CD4-positive, alpha-beta T cell treated with Interleukin-17A for 1 hour (primary cell): ENCODE measurements around the gene MND1.

Experiments used
- DNase-seq: peaks from one replicate; pipeline ENCODE4 v3.0.0-alpha.2; 2020

Gene MND1

DNA sequence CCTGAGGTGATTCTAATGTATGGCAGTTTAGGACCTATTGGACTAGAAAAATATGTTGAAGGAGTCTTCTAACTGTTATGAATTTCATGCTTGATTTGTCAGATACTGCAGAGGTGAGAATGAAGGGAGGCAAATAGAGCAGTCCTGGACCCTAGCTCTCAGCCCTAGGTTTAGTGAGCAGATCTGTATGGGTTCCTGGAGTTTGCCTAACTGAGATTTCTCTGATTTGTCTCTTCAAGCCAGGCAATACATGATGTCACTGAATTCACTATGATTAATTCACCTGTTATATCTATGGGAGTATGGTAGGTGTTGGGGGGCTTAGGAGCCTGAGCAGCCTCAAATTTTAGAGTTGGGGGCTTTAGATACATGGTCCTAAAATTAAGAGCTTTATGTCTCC, 2.6 kb downstream of the MND1 start:
- DNase-seq = no peak

DNA sequence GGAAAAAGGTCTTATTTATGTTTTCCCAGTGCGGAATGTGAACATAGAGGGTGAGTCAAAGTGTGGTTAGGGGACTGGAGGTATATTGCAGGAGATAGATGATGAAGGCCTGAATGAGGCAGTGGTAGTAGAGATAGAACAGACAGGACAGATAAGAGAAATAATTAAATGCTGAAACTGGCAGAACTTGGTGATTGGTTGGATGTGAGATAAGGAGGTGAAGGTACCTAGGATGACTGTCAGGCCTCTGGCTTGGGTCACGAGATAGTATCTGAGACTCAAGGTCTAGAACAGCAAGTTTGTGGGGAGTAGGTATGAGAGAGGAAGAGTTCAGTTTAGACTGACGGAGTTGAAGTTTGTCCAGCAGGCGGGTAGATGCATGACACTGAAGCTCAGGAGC, 3.5 kb downstream of the MND1 start:
- DNase-seq = no peak

DNA sequence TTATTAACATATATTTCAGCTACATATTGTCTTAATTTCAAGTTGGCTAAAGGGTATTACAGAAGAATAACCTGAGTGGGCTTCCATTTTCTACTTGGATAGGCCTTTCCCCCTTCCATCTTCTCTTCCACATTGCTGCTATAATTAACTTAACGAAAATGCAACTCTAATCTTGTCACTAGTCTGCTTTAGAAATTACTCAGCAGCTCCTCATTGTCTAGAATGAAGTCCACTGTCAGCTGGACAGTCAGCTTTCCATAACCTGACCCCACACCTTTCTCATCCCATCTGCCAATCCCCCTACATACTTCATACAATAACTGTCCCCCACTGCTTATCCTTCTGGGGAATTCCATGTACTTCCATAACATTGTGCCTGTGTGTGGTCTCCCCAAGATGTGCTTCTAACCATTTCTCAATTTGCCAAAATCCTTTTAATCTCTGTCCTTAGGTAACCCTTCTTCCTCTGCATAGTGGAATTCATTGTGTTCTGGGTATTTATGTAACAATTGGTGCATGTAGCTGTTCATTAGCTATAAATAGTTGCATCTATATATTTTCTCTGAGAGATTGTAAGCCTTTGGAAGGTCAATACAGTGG, 4.8 kb downstream of the MND1 start:
- no peak for DNase-seq

DNA sequence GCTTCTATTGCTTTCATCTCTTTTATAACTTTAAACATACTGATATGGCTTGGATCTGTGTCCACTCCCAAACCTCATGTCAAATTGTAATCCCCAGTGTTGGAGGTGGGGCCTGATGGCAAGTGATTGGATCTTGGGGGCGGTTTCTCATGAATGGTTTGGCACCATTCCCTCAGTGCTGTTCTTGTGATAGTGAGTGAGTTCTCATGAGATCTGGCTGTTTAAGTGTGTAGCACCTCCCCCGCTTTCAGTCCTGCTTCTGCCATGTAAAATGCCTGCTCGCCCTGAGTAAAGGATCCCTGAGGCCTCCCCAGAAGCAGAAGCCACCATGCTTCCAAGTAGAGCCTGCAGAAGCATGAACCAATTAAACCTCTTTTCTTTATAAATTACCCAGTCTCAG, 17.7 kb downstream of the MND1 start:
- no peak for DNase-seq

DNA sequence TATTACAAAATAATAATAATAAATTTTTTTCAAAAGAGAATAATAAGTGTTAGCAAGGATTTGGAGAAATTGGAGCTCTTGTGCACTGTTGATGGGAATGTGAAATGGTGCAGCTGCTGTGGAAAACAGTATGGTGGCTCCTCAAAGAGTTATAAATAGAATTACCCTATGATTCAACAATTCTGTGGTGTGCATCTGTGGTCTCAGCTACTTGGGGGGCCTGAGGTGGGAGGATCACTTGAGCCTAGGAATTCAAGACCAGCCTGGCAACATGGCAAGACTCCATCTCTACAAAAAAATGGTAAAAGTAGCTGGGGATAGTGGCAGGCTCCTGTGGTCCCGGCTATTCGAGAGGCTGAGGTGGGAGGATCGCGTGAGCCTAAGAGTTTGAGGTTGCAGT, 19.6 kb downstream of the MND1 start:
- DNase-seq = no peak

DNA sequence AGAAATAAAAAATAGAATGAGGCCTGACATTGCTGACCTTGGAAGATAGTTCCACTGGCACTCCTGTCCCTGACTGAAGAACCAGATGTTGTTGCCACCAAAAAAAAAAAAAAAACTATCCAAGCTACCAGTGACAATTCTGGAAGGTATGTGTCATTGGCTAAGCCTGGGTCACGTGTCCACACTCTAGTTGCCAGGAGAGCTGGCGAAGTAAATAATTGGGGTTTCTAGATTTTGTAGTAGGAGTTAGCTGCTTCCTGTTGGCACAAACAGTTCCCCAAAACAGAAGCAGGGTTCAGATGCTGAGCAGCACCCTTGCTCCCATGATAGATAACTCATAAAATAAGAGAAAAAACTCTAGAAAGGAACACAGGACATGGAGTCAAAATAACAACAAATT, 20.5 kb downstream of the MND1 start:
- DNase-seq = no peak

DNA sequence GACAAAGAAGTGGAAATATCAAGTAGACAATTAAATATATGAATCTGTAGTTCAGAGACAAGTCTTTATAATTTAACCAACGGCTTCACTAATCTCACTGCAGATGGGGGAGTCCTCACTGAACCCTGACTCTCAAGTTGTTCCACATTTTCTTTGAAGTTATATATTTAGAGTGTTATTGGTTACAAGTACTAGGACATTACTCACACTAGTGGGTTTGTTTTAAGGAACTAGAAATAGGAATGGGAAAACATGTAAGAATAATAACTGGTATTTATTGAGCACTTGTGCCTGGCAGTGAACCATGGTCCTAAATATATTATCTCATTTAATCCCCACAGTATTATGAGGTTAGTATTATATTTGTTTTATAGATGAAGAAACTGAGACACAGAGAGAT, 22.0 kb downstream of the MND1 start:
- DNase-seq = no peak

DNA sequence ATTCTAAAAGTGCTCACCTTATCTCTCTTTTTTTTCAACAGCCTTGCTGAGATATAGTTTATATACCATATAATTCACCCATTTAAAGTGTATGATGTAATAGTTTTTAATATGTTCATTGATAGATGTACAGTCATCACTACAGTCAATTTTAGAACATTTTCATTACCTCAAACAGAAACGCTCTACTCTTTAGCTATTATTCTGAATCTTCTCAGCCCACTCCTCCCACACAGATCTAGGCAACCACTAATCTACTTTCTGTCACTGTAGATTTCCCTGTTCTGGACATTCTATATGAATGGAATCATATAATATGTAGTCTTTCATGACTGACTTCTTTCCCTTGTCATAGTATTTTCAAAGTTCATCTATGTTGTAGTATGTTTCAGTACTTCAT, 22.6 kb downstream of the MND1 start:
- no peak for DNase-seq

DNA sequence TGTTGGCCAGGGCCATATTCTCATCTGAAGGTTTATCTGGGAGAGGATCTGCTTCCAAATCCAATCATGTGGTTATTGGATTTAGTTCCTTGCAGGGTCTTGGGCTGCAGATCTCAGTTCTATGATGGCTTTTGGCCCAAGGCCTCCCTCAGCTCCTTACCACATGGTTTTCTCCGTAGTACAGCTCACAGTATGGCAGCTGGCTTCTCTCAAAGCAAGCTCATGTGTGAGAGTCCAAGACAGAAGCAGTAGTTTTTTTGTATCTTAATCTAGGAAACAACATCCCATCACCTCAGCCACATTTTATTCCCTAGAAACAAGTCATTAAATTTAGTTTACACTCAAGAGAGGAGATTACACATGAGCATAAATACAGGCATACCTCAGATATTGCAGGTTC, 24.5 kb downstream of the MND1 start:
- no peak for DNase-seq

DNA sequence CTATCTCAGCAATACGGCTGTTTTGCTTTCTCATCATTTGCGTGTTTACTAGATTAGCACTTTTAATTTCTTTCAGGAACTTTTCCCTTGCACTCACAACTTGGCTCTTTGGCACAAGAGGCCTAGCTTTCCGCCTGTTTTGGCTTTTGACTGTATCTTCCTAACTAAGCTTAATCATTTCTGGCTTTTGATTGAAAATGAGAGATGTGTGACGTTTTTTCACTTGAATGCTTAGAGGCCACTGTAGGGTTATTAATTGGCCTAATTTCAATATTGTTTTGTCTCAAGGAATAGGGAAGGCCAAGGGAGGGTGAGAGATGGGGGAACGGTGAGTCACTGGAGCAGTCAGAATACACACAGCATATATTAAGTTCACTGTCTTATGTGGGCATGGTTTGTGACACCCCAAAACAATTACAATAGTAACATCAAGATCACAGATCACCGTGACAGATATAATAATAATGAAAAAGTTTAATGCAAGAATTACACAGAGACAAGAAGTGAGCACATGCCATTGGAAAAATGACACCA, 27.3 kb downstream of the MND1 start:
- DNase-seq = no peak

DNA sequence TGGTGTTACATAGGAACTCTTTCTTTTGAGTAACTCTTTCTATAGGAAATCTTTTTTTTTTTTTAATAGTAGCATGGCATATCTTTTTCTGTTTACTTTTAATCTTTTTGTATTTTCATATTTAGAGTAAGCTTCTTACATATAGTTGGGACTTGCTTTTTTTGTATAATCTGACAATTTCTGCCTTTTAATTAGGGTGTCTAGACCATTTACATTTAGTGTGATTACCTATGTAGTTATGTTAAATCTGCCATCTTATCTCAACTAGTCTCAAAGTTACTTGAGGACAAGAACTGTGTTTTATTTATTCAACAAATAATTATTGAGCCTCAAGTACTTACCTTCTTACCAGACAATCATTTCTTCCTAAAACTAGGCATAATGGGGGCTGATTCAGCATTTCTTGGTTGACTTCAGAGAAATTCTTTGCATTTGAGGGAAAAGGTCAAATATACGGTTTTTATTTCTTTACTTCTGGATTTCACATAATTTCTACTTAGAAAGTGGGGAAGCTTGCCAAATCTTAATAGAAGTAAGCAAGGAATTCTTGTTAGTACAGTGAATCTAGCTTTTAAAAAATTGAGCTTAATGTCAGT, 28.6 kb downstream of the MND1 start:
- DNase-seq = no peak

DNA sequence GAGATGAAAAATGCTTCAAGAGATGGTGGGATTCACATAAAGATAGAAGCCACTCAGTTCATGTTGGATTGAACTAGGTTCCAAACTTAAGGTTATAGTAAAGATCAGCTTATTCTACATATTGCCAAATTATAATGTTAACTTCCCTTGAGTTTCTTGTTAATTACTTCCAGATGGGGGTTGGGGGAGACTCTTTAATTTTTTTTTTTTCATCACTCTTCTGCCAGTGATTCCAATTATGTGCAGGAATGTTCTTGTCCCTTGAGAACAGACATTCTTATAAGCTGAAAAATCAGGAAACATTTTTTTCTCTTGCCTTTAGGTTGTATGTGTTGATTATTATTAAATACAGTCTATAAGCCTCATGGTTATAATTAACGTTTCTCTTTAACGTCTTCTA, 30.0 kb downstream of the MND1 start:
- DNase-seq = no peak

DNA sequence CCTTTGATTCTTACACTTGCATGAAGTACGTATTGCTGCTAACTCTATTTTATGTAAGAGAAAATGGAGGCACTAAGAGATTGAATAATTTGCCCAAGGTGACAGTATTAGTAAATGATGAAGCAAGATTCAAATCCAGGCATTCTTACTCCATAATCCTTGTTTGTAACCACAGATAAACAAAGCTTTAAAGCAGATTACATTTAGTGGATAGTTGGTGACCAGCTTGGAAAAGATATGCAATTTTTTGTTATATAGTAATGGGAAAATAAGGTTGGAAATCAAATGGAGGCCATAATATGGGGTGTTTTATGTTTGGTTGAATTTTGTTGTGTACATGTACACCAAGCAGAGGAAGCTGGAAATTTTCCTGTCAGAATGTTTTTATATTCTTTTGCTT, 30.8 kb downstream of the MND1 start:
- DNase-seq = no peak

DNA sequence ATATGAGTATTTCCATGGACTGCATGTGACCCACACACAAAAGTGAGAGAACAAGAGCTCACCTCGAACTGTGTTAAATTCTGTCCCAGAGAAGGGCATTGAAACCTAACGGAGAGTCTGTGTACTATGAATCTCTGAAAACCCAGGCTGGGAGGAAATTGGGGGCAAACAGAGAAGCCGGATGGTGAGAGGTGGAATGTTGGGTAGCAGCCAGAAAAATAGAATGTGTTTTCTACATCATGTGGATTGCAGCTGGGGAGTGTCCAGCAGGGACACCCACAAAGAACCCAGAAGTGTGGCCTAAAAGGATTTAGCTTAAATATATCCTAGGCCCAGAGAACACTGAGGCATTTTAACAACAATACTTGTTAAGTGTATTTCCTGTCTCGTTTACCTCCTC, 38.6 kb downstream of the MND1 start:
- no peak for DNase-seq

DNA sequence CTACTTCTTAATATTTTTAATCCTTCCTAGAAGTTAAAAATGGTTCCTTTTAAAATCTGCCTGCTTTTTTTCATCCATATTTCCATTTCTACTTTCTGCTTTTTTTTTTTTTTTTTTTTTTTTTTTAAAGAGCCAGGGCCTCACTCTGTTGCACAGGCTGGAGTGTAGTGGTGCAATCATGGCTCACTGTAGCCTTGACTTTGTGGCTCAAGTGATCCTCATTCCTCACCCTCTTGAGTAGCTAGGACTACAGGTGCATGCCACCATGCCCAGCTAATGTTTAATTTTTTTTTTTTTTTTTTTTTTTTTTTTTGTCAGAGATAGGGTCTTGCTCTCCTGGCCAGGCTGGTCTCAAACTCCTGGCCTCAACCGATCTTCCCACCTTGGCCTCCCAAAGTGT, 39.7 kb downstream of the MND1 start:
- DNase-seq = no peak

DNA sequence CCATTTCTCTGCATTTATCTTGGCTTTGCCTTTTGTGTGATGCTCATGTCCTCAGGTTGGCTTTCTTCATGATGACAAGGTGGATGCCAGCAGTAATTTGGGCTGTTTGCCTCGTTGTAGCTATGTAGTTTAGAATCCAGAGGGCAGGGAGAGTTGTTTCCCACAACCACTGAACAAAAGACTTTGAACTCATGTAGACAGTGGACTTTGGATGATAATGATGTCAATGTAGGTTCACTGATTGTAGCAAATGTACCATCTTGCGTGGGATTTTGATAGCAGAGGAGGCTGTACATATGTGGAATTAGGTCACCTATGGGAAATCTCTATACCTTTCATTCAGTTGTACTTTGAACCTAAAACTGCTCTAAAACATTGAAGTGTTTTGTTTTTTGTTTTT, 41.3 kb downstream of the MND1 start:
- no peak for DNase-seq

DNA sequence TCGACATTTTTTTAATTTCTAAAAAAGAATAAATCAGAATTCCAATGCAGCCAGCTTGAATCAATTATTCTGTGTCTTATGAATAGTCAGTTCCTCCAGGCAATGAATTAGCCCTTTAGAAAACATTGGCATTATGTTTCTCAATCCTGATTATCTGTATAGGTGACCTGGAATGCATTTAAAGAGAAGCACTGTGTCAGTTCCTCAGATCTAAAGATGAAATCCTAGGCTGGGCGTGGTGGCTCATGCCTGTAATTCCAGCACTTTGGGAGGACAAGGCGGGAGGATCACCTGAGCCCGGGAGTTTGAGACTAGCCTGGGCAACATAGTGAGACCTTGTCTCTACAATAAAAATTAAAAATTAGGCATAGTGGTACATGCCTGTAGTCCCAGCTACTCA, 43.5 kb downstream of the MND1 start:
- DNase-seq = no peak

DNA sequence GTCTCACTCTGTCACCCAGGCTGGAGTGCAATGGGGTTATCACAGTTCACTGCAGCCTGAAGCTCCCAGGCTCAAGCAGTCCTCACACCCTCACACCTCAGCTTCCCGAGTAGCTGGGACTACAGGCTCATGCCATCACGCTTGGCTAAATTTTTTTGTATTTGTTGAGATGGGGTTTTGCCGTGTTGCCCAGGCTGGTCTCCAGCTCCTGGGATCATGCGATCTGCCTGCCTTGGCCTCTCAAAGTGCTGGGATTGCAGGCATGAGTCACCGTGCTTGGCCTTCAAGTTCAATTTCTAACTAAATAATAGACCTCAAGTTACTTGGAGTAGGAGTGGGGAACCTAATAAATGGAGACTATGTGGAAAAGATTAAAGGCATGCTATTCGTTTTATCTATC, 48.9 kb downstream of the MND1 start:
- no peak for DNase-seq

DNA sequence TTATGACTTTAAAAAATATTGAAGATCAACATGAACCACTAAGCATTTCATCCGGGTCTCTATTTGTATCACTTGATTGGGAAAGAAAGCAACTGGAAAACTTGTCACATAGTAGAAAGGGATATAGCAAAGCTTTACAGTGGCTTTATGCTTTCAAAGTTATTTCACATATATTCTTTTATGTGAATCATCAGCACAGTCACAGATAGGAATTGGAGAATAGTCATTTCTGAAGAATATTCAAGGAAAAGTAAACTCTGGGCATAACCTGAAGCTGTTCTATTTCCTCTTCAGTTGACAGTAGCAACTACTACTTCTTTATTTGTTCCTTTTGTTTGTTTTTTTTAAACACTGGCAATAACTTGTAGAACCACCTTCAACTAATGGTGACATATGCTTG, 50.5 kb downstream of the MND1 start:
- DNase-seq = no peak

DNA sequence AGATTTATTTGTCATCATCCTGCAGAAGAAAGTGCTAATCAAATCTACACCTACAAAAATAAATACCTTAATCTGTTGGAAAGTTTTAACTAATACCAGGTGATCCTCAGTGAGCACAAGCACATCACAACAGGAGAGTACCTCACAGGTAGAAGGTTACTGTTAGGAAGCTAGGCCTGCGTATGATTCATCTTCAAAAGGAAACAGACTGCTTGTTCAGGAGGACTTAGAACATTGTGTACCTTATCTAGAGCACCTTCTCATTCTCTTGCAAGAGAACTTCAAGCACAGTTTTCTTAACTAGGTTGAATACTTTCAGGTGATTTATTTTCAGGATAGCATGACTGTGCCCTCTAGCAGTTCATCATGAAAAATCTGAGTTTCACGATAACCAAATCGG, 54.2 kb downstream of the MND1 start:
- DNase-seq = no peak

DNA sequence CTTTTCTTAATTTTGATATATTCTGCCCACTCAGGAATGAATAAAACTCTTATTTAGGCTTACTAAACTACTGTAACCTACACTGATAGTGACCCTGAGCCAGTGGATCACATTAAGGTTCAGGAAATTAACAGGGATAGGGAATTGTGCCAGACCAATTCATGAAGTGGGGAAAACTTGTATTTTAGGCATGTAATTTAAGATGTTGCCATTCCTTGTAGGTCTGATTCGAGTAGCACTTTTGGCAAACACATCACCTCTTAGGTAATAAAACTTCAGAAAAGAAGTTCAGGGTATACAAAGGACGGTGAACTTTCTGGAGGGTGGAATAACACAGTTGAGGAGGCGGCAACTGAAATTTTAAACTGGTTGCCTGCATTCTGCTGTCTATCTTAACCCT, 54.9 kb downstream of the MND1 start:
- no peak for DNase-seq

DNA sequence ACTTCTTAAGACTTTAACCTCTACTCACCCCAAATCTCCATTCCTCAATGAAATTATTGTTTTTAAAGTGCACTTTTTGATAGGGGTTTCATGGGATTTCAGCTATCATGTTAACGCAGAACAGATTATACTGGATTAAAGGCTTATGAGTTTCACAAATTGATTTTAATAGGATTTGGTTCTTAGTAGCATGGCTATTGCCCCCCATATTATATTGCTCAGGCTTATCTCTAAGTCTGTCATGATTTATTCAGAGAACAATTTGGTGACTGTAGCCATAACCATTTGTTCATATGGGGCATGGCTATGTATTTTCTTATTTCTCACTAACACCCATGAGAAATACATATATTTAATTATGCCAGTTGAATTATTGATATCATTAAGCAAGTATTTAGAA, 57.0 kb downstream of the MND1 start:
- no peak for DNase-seq

DNA sequence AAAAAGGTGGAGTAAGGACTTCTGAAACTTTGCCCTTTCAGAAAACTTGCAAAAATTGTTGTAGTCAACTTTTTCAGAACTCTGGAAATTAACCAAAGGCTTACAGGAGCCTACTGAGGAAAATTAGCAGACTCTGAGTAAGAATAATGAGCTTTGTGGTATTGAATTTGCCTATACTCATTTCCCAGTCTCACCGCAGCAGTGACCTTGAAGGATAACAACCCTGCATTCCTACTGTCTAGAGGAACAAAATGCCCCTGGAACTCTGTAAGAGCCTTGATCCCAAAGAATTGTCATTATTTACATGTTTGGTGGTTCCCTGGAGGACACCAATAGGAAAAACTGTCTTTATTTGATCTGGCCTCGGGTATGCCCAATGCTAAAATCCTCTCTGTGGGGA, 57.9 kb downstream of the MND1 start:
- DNase-seq = no peak

DNA sequence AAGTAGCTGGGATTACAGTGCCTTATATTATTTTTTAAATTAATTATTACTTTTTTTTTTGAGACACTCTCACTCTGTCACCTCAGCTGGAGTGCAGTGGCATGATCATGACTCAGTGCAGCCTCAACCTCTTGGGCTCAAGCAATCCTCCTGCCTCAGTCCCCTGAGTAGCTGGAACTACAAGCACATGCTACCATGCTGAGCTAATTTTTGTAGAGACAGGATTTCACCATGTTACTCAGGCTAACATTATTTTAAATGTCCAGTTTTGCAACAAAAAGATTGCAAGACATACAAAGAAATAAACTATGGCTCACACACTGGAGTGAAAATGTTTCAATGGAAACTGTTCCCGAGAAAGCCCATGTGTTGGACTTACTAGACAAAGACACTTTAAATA, 59.2 kb downstream of the MND1 start:
- DNase-seq = no peak

DNA sequence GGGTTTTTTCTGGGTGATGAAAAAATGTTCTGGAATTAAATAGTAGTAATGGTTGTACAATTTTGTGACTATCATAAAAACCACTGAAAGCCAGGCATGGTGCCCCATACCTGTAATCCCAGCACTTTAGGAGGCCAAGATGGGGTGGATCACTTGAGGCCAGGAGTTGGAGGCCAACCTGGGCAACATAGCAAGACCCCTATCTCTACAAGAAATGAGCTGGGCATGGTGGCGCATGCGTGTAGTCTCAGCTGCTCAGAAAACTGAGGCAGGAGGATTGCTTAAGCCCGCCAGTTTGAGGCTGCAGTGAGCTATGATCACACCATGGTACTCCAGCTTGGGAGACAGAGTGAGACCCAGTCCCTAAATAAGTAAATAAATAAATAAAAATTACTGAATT, 63.4 kb downstream of the MND1 start:
- no peak for DNase-seq
